ENCODE results near the gene SPHK1.

The SPHK1 gene

DNA sequence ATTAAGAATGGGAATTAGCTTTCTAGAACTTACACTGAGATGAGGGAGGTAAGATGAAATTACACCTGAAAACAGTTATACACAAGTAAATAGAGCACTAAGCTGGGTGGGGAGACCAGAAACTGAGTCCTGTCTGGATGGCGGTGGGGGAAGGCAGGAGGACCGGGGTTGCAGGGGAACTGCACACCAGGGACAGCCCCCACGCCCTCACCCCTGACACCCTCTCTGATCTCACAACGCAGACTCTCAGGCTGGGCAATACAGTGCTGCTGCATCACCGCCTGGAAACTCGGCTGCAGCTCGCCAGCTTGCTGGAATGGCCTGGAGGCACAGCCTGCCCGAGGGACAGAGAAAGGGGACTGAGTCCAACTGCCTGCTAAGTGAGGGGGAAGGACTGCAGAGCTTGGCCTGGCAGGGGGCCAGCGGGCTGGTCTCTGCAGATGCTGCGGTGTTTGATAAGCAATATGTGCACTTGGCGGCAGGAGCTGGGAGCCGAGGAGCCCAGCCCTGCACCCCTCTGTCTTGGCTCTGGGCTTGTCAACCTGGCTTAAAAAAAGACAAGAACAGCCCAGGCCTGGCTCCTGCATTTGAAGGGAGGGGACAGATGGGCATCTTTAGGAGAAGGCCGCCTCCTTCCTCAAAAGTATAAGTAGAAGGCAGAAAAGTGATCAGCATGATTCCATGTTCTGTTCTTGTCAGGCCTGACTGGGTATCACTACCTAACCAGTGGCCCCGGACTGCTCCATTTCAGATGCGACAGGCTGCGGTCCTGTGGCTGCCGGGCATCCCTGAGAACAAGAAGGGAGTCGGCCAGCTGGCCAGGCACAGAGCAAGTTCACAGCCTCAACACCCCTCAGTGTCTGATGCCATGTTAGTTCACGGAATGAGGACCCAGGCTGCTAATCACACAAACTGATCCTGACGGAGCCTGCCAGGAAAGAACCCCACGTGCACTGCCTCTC is 30.2 kb downstream of the SPHK1 start:
- TF ChIP-seq FOXP2 (optimal IDR thresholded peaks at IDR 0.05; ENCODE audit: borderline replicate concordance, extremely low read depth, extremely low read length, insufficient read depth) = no peak
- TF ChIP-seq SIN3A (IDR thresholded peaks at IDR 0.05; ENCODE audit: borderline replicate concordance, insufficient read depth, low read length) = no peak
- no peak for TF ChIP-seq POLR2AphosphoS5 (IDR thresholded peaks at IDR 0.05; ENCODE audit: low read depth, low read length)
- TF ChIP-seq TAF1 (IDR thresholded peaks at IDR 0.05; ENCODE audit: borderline replicate concordance, insufficient read depth, low read length) = no peak
- TF ChIP-seq REST (IDR thresholded peaks at IDR 0.05; ENCODE audit: insufficient read depth in 1 of 2, low read depth in 2 of 2, low read length in 2 of 2) = no peak

DNA sequence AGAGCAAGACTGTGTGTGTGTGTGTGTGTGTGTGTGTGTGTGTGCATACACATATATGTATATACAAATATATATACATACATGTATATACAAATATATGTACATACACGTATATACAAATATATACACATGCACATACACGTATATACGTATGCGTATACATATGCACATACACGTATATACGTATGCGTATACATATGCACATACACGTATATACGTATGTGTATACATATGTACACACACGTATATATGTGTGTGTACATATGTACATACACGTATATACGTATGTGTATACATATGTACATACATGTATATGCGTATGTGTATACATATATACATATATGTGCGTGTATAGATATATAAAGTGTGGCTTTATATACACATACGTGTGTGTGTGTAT is 31.4 kb downstream of the SPHK1 start:
- TF ChIP-seq TAF1 (IDR thresholded peaks at IDR 0.05; ENCODE audit: borderline replicate concordance, insufficient read depth, low read length) (no peak), REST (IDR thresholded peaks at IDR 0.05; ENCODE audit: insufficient read depth in 1 of 2, low read depth in 2 of 2, low read length in 2 of 2) (no peak), SIN3A (IDR thresholded peaks at IDR 0.05; ENCODE audit: borderline replicate concordance, insufficient read depth, low read length) (no peak), FOXP2 (optimal IDR thresholded peaks at IDR 0.05; ENCODE audit: borderline replicate concordance, extremely low read depth, extremely low read length, insufficient read depth) (no peak), POLR2AphosphoS5 (IDR thresholded peaks at IDR 0.05; ENCODE audit: low read depth, low read length) (no peak)

- TF ChIP-seq FOXP2 (optimal IDR thresholded peaks at IDR 0.05; ENCODE audit: borderline replicate concordance, extremely low read depth, extremely low read length, insufficient read depth) (no peak), REST (IDR thresholded peaks at IDR 0.05; ENCODE audit: insufficient read depth in 1 of 2, low read depth in 2 of 2, low read length in 2 of 2) (no peak), TAF1 (IDR thresholded peaks at IDR 0.05; ENCODE audit: borderline replicate concordance, insufficient read depth, low read length) (no peak), POLR2AphosphoS5 (IDR thresholded peaks at IDR 0.05; ENCODE audit: low read depth, low read length) (no peak), SIN3A (IDR thresholded peaks at IDR 0.05; ENCODE audit: borderline replicate concordance, insufficient read depth, low read length) (no peak)
These were observed 32.0 kb downstream of the SPHK1 start for GRCh38 chr17:76416457-76416856.

GRCh38 chr17:76416899-76417298 is 32.5 kb downstream of the SPHK1 start:
- no peak for TF ChIP-seq SIN3A (IDR thresholded peaks at IDR 0.05; ENCODE audit: borderline replicate concordance, insufficient read depth, low read length)
- TF ChIP-seq REST (IDR thresholded peaks at IDR 0.05; ENCODE audit: insufficient read depth in 1 of 2, low read depth in 2 of 2, low read length in 2 of 2) = no peak
- no peak for TF ChIP-seq TAF1 (IDR thresholded peaks at IDR 0.05; ENCODE audit: borderline replicate concordance, insufficient read depth, low read length)
- TF ChIP-seq POLR2AphosphoS5 (IDR thresholded peaks at IDR 0.05; ENCODE audit: low read depth, low read length) = no peak
- TF ChIP-seq FOXP2 (optimal IDR thresholded peaks at IDR 0.05; ENCODE audit: borderline replicate concordance, extremely low read depth, extremely low read length, insufficient read depth) = no peak

Measured in PFSK-1 (cell line).